ENCODE data around the gene HIPK3. TPM values are rescaled to one million over a fixed set of nuclear protein-coding genes. Genes with fewer than 3 reads are reported as not detected.

Gene HIPK3
- total and polyA plus RNA-seq, 2 donors from 2014 or later: 17.3 to 162 TPM

DNA sequence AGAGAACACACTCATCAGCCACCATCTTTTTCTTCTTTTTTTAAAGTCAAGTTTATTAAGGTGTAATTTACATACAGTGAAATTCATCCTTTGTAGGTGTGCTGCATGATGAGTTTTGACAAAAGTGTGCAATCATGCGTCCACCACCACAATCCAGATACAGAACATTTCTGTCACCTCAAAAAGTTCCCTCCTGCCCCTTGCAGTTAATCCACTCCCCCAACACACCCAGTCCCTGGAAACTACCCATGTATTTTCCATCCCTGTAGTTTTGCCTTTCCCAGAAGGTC, 126.7 kb downstream of the HIPK3 start:
- no peak for FAIRE-seq
- TF ChIP-seq, protein P1, sequence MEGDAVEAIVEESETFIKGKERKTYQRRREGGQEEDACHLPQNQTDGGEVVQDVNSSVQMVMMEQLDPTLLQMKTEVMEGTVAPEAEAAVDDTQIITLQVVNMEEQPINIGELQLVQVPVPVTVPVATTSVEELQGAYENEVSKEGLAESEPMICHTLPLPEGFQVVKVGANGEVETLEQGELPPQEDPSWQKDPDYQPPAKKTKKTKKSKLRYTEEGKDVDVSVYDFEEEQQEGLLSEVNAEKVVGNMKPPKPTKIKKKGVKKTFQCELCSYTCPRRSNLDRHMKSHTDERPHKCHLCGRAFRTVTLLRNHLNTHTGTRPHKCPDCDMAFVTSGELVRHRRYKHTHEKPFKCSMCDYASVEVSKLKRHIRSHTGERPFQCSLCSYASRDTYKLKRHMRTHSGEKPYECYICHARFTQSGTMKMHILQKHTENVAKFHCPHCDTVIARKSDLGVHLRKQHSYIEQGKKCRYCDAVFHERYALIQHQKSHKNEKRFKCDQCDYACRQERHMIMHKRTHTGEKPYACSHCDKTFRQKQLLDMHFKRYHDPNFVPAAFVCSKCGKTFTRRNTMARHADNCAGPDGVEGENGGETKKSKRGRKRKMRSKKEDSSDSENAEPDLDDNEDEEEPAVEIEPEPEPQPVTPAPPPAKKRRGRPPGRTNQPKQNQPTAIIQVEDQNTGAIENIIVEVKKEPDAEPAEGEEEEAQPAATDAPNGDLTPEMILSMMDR (IDR thresholded peaks at IDR 0.05; ENCODE audit: borderline replicate concordance, extremely low read depth, insufficient read depth): no peak
- Histone ChIP-seq H3K9me3 (ENCODE audit: control insufficient read depth in 2 of 3, insufficient read depth in 1 of 3, low read length in 3 of 3) (peaks cover 0 to 3% (median 0%) of the 10 kb centered on the region in 3 donors), H3K9ac (ENCODE audit: low read length in 3 of 3) (no peak overlapping the region), H3K4me3 (ENCODE audit: low read length in 3 of 3) (no peak overlapping the region), H3K4me1 (ENCODE audit: control insufficient read depth in 2 of 3, insufficient read depth in 2 of 3, low read depth in 1 of 3, low read length in 3 of 3) (no peaks in the 10 kb centered on the region), H3K27ac (ENCODE audit: low read depth in 2 of 2, low read length in 2 of 2) (no peak overlapping the region), H3K36me3 (ENCODE audit: control insufficient read depth in 2 of 3, insufficient read depth in 3 of 3, low read length in 3 of 3) (no peaks in the 10 kb centered on the region), H3K27me3 (ENCODE audit: control insufficient read depth, insufficient read depth, low read length) (no peaks in the 10 kb centered on the region)
- intact Hi-C loops (cut with DNase I): no loop called here
- DNase-seq: no peak

DNA sequence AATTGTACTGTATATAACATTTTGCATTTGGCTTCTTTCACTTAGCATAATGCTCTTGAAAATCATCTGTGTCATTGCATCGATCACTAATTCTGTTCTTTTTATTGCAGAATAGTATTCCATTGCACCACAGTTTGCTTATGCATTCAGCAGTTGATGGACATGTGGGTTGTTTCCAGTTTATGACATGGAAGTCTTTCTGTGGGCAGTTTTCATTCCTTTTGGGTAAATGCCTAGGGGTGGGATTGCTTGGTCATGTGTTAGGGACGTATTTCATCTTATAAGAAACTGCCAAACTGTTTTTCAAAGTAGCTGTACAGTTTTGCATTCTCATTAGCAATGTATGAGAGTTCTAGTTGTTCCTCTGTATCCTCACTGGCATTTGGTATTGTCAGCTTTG, 127.0 kb downstream of the HIPK3 start:
- Histone ChIP-seq H3K27ac (ENCODE audit: low read depth in 2 of 2, low read length in 2 of 2) (no peak overlapping the region), H3K9ac (ENCODE audit: low read length in 3 of 3) (no peak overlapping the region), H3K4me1 (ENCODE audit: control insufficient read depth in 2 of 3, insufficient read depth in 2 of 3, low read depth in 1 of 3, low read length in 3 of 3) (no peaks in the 10 kb centered on the region), H3K36me3 (ENCODE audit: control insufficient read depth in 2 of 3, insufficient read depth in 3 of 3, low read length in 3 of 3) (no peaks in the 10 kb centered on the region), H3K27me3 (ENCODE audit: control insufficient read depth, insufficient read depth, low read length) (no peaks in the 10 kb centered on the region), H3K4me3 (ENCODE audit: low read length in 3 of 3) (no peak overlapping the region), H3K9me3 (ENCODE audit: control insufficient read depth in 2 of 3, insufficient read depth in 1 of 3, low read length in 3 of 3) (peaks cover 0 to 3% (median 0%) of the 10 kb centered on the region in 3 donors)
- FAIRE-seq (no peak), DNase-seq (no peak)
- TF ChIP-seq, protein P1 (IDR thresholded peaks at IDR 0.05; ENCODE audit: borderline replicate concordance, extremely low read depth, insufficient read depth): no peak
- intact Hi-C loops (cut with DNase I): no loop called here

DNA sequence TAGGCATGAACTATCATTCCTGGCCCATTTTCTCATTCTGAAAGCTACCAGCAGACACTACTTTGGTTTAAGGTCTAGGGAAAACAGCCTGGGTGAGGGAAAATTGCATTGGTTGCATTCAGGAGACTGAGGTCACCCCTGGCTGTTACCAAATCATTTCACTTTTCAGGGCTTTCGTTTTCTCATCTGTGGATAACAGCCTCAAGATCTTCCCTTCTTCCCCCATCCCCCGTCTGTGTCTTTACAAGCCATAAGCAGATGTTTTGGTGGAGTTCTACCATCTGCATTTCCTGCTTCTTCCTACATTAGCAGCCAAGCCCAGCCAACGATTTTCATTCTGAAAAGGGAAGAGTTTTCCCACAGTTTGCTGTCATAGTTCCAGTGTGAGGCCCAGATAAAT, 130.4 kb downstream of the HIPK3 start:
- Histone ChIP-seq H3K27me3 (ENCODE audit: control insufficient read depth, insufficient read depth, low read length) (no peaks in the 10 kb centered on the region), H3K4me3 (ENCODE audit: low read length in 3 of 3) (no peak overlapping the region), H3K27ac (ENCODE audit: low read depth in 2 of 2, low read length in 2 of 2) (no peak overlapping the region), H3K9ac (ENCODE audit: low read length in 3 of 3) (no peak overlapping the region), H3K36me3 (ENCODE audit: control insufficient read depth in 2 of 3, insufficient read depth in 3 of 3, low read length in 3 of 3) (no peaks in the 10 kb centered on the region), H3K9me3 (ENCODE audit: control insufficient read depth in 2 of 3, insufficient read depth in 1 of 3, low read length in 3 of 3) (peaks cover 0 to 3% (median 0%) of the 10 kb centered on the region in 3 donors), H3K4me1 (ENCODE audit: control insufficient read depth in 2 of 3, insufficient read depth in 2 of 3, low read depth in 1 of 3, low read length in 3 of 3) (no peaks in the 10 kb centered on the region)
- DNase-seq (no peak), FAIRE-seq (no peak)
- TF ChIP-seq, protein P1 (IDR thresholded peaks at IDR 0.05; ENCODE audit: borderline replicate concordance, extremely low read depth, insufficient read depth): no peak
- intact Hi-C loops (cut with DNase I): no loop called here

DNA sequence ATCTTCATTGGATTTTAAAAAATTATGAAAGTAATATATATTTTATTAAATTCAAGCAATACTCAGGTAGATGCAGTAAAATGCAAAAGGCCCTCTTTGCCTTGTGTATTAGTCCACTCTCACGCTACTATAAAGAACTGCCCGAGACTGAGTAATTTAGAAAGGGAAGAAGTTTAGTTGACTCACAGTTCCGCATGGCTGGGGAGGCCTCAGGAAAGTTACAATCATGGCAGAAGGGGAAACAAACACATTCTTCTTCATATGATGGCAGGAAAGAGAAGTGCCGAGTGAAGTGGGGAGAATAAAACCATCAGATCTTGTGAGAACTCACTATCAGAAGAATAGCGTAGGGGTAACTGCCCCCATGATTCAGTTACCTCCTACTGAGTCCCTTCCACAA, 130.8 kb downstream of the HIPK3 start:
- peaks cover 0 to 3% (median 0%) of the 10 kb centered on the region in 3 donors for H3K9me3 ChIP-seq (ENCODE audit: control insufficient read depth in 2 of 3, insufficient read depth in 1 of 3, low read length in 3 of 3)
- no peak overlapping the region for H3K9ac ChIP-seq (ENCODE audit: low read length in 3 of 3)
- TF ChIP-seq, protein P1 (IDR thresholded peaks at IDR 0.05; ENCODE audit: borderline replicate concordance, extremely low read depth, insufficient read depth): no peak
- H3K4me1 ChIP-seq (ENCODE audit: control insufficient read depth in 2 of 3, insufficient read depth in 2 of 3, low read depth in 1 of 3, low read length in 3 of 3): no peaks in the 10 kb centered on the region
- DNase-seq (no peak), FAIRE-seq (no peak)
- intact Hi-C loops (cut with DNase I): no loop called here
- H3K27ac ChIP-seq (ENCODE audit: low read depth in 2 of 2, low read length in 2 of 2): no peak overlapping the region
- no peaks in the 10 kb centered on the region for H3K27me3 ChIP-seq (ENCODE audit: control insufficient read depth, insufficient read depth, low read length)
- no peaks in the 10 kb centered on the region for H3K36me3 ChIP-seq (ENCODE audit: control insufficient read depth in 2 of 3, insufficient read depth in 3 of 3, low read length in 3 of 3)
- no peak overlapping the region for H3K4me3 ChIP-seq (ENCODE audit: low read length in 3 of 3)
